ENCODE measurements around the gene NEUROD6. TPM values are rescaled to one million over a fixed set of nuclear protein-coding genes. Genes with fewer than 3 reads are reported as not detected.
A peak's percentile ranks its signal among the peaks of the same experiment; 100 is the strongest.

NEUROD6 gene
- polyA plus RNA-seq (2013, experiment 1 of 2; ENCODE audit: insufficient read length), result not detected
- polyA plus RNA-seq (2013, experiment 2 of 2; ENCODE audit: insufficient read length), result not detected

DNA sequence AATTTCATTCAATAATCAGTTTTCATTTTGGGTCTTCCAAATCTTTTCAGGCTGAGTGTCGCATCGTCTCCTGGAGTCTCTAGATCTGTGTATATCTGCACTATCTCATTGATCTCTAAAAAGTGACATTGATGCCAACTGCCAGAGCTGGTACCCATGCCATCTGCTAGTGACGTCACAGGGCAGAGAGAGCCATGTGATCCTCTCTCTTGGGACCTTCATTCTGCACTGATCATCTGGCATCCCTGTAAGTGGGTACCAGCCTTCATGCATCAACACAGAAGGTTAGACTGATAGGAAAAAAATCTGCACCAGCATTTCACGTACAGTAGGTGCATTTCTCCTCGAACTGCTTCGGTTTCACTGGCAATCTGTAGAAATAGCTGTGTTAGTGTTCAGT, at the start of gene NEUROD6:
NEUROD6 (minus strand) TSS at position 124 of the 400 bp plus-strand sequence. CDS start 1,458 bp downstream, outside the sequence.
- no peak for DNase-seq

DNA sequence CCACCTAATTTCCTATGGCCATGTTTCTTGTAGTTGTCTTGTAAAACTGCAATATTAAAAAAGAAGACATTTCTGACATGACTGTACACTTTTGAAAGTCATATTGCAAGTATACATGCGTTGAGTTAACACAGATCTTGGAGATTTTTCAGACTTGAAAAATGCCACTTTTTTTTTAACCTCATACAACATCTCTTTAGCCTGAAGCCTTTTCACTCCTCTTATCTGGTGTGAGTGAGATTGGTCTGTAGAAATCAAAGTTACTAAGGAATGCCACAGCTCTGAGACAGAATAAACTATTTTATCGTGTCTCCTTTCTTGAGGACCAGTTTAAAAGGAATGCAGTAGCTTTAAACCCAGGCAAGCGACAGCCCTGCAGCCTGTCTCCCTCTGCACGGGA, 43.9 kb upstream of the NEUROD6 start:
- no peak for DNase-seq

DNA sequence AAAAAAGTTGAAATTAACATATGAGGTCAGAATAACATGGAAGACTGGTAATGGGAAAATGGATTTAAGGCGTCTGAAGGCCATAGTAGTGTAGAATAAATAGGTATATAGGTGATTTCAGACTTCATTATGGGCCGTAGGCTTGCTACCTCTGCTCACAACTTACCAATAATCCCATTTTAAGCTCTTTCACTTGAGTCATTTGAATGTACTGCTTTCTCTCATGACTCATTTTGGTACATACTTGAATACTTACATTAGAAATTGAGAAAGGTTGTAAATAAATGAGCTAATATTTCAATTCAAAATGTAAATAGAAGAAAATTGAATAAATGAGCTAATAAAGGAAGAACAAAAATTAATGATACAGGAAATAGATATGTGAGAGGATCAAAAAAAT, 42.2 kb upstream of the NEUROD6 start:
- no peak for DNase-seq

DNA sequence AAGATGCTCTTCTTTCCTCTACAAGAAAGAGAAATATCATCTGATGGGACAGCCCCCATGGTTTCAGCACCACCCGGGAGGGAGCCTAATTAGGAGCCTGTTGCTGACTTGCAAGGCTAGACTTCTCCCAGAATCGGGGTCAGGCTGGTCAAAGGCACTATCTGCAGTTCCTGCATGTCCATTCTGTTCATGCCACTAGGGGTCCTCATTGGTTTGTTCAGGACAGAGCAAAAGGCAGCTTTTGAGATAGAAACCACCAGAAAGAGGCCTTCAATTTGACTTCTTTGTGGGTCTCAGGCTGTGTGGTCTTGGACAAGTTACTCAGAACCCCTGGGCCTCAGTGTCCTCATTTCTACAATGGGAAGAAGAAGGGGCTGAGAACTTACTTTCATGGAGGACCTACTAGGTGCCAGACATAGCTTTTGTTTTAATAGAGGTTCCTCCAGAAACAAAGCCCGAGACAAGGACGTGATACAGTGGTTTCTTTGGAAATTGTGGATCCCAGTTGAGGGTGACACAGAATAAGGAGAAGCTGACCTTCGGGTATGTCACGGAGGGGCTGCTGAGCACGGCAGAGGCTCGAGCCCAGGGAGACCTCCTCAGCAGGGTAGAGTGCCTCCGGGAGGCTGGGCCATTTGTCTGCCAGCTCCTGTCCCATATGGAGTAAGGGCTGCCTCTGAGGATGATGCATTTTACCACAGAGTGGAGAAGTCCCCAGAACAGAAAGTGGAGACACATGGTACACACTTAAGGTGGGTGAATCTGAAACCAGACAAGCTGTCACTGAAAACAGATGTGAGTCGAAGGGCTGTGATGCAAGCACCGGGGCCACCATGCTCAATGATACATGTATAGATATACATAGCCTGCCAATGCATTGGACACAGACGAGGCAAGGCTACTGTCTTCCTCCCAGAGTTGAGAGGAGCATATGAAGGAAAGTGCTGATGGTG, 33.1 kb upstream of the NEUROD6 start:
- DNase-seq, result peak; percentile 54

DNA sequence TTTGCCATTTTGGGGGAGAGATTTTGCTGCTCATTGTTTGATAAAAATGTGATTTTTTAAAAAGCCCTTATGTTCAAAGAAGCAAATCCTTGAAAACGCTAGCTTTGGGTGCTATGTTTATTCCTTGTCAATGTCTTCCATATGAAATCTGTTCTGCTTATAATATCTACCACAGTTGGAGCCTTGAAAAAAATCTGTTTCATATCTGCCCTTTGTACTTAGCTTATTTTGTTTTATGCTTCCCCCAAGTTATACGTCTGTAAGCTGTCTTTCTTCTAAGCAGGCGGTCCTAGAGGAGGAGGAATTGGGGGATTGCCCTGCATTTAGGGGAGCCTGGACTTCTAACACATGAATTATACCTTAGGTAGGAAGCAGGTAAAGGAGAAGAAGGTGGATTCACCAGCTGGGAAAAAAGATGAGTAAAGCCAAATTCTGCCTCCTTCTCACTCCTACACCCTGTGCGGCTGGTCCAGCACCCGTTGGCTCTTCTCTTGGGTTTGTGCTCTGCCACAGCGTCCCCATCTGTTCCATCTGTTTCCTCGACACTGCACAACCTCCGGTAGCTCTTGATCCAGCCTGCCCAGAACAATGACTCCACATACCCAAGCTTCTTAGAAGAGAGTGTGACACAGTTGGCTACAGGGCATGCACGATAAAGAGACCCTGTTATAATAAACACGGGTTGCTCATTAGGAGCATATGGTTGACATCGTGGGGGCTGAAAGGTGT, 31.9 kb upstream of the NEUROD6 start:
- DNase-seq, result no peak

DNA sequence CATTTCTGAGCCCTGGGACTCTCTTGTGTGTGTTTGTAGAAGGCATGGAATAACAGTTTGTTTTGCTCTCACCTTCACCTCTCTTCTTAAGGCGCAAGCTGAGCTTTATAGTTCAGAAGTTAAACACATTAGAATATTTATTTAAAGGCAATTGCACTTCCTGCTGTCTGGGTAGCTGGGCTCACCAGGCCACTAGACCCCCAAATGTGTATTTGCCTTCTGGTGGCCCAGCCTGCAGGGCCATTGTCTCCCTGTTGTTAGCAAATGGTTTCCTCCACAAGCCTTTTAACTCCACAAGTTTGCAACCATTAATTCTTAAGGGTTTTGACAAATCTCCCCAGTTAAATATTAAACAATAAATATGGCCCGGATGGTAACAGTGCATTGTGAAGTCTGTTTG, 31.1 kb upstream of the NEUROD6 start:
- DNase-seq, result no peak

DNA sequence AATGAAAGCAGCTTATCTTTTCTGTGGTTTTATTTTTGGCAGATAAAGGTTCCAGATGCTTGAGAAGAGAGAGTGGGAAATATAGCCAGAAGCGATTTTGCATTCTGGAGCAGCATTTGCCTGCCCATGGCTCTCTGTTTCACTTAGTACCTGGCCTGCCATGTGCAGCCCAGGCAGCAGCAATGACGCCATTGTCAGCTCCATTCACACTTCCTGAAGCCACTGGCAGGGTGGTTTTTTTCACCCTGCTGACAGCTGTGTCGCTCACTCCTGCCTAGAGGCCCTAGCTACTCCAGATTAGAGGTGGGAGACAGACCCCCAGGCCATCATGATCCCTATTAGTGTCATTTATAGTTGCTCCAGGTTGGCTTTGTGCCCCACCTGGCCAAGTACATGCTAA, 30.1 kb upstream of the NEUROD6 start:
- DNase-seq, result no peak

DNA sequence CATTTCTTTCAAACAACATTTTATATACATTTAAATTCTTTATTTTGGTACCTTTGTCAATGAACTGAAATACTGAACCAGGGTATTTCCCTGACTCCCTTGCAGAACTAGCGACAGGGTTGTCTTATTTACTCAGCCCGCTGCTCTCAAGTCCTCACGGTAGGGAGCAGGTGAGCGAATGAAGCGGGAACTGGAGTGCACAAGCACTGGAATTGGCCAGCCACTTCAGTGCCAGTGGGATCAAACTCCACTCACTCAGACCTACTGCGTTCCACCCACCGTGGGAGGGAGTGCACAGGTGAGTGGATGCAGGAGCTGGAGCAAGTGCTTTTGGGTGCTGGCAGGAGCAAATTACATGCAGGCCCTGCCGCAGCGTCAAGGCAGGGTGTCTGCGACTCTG, 28.1 kb upstream of the NEUROD6 start:
- DNase-seq, result no peak

DNA sequence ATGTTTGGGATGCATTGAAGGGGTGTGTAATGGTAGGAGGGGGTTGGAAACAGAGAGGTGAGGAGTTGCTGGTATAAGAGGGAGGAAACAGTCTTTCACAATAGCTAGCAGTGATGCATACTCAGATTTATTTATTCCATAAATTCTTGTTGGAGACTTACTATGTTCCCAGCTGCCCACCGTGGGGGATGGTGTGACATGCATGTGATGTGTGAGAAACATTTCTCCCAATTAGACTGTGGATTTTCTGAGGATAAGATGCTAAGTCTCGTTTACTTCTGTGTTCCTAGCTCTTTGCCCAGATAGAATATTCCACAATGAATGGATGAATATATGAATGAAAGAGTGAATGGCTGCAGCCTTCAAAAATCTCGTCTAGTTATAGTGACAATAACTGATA, 23.0 kb upstream of the NEUROD6 start:
- DNase-seq, result no peak

DNA sequence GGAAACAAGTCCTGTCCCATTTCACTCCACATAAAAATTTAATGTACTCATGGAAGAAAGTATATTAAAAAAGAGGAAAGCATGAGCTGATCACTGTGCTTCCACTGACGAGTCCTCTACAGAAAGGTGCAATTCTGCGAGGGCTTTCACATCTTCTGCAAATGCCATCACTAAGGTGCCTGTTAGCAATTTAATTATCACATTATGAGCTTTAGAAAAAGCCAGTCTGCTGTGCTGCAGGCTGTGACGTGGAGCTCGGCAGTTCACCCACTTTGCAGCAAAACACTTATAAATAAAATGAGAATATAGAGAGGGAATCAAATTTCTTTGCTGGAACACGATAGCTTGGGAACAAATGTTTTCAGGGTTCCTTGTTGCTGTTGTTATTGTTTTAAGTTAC, 22.5 kb upstream of the NEUROD6 start:
- no peak for DNase-seq

DNA sequence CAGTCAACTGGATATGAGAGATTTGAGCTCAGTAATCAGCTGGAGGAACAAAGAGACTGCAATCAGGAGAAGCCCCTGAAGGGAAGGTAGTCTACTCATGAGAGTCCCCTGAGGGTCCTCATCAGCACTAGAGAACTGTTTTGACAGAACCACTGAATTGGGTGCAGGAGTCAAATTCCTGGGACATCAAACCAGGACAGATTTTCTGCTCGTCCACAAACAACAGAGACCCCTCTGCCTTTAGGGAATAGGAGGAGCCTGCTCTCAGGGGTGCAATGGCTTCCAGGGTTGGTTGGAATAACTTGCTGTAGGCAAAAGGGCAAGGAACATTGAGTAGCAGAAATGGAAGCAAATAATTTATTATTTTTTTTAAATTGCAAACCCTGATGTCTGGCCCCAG, 21.9 kb upstream of the NEUROD6 start:
- no peak for DNase-seq

DNA sequence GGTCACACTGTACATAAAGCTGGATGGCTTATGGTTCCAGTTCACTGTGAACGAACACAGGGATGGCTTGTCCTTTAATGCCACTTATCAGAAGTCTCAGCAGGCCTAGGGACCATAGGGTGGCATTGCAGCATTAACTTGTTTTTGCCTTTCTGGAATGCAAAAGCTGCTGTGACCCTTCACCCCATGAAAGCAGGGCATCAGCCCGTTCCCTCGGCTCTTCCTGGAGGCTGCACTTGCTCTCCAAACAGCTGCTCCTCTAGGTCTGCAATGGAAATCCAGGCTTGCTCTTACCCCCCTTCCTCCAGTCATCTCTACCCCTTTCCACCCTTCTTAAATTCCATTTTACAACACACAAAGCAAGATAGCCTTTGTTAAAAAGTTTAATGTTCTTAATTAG, 17.9 kb upstream of the NEUROD6 start:
- DNase-seq, result no peak

DNA sequence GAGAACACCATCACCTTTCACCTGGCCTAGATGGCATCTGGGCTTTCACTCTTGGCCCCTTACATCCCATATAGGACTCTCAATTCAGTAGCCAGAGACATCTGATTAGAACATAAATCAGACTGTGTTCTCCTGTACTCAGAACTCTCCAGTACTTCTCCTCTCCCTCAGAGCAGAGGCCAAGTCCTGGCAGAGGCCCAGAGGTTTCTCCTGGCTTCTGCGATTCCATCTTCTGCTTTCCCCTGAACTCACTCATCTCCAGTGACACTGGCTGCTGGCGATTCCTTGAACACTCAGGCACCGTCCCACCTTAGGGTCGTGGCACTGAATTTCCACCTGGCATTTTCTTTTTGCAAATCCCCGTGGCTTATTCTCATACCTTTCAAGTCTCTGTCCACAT, 4.9 kb upstream of the NEUROD6 start:
- DNase-seq, result no peak

DNA sequence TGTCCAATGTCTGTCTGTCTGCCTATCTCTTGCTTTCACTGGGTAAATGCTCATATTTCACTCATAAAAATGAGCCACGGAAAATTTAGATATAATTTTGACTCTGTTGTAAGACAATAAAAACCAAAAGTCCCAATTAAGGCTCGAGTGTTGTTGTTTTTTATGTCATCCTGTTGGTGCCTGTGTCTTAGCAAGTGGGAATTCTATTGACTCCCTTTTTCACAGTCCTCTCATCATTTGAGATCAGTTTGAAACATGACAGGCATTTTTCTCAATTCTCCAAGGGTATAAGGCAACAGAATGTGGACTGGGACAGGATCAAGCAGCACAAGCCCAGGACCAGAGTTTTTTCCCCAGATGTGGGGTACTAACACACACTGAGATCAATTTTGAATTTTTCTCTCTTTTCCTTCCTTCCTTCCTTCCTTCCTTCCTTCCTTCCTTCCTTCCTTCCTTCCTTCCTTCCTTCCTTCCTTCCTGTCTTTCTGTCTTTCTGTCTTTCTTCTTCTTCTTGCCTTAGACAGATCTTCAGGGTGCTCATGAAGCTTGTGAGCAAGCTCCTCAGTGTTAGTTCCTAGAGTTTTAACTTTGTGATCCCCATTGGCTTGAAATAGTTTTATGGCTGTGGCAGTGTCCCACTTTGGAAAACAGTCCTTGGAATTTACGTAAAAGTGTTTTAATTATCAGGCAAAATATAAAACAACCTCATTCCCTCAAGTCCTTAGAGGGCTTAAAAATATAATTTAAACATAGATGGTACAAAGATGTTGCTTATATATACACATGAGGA, 3.2 kb upstream of the NEUROD6 start:
- no peak for DNase-seq

DNA sequence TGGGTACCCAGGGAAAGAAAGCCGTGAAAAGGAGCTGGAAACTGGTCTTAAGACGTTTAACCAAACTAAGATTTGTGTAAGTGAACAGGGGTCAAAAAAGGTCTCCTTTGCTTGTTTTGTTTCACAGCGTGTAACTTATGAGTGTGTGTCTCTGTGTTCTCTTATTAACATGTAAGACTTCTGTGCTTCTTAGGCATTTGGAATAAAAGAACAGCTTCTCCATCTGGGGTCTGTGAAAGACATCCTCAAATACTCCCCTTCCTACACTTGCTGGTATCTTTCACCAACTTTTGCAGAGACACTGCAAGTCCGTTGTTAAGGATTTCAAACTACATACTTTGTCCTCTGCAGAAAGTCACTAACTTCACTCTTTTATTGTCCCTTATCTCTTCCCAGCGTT, 615 bp upstream of the NEUROD6 start:
- DNase-seq, result no peak

DNA sequence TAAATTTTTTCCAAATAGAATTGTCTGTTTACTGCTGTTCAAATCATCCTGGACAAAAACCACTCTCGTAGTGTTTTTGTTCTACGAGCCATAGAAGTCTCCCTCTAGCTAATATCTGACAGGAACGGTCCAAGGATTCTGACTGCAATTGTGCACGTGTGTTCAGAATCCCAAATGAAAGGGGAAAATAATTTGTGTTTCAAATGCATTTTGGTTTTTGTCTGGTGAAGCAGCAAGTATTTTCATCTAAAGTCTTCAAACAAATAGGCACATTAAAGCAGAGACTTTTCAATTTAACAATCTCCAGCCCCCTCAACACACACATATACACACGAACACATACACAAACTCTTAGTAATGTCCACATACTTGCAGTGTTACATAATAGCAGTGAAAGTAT, 475 bp downstream of the NEUROD6 start:
- no peak for DNase-seq

DNA sequence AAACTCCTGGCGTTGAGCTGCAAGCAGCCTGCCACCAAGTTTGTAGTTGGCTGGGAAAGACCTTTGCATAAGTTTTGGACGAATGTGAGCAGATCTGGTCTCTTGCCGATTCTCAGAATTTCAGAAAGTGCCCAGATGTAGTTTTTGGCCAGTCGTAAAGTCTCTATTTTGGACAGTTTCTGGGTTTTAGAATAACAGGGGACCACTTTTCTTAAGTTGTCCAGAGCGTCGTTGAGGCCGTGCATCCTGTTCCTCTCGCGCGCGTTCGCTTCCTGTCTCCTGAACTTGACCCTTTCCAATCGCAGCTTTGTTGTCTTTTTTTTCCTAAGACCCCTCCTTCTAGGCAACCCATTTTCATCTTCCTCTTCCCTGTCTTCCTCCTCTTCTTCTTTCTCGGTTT, 1.8 kb downstream of the NEUROD6 start:
- no peak for DNase-seq

DNA sequence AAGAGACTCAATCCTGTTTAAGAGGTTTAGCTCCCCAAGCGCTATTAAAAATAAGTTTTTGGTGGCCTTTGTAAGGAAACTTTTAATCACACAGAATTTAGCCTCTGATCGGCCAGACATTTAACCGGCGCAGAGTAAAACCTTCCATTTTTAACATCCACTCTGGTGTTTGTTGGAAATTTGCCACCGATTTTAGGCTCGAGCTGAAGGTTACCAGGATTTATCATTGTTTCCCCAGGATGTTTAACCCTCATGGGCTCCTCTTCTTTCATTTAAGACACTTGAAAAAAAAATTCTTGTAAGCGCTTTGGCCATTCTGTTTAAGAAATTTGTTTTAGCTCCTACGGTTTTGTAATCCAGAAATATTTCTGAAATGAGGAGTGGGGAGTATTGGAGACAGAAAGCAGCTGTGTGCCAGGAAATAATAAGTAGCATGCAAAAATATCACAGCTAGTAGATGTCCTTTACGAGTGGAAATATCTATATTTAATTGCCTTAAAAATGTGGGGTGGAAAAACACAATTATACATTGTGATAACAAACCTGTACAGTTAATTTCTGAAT, 3.4 kb downstream of the NEUROD6 start:
- no peak for DNase-seq

DNA sequence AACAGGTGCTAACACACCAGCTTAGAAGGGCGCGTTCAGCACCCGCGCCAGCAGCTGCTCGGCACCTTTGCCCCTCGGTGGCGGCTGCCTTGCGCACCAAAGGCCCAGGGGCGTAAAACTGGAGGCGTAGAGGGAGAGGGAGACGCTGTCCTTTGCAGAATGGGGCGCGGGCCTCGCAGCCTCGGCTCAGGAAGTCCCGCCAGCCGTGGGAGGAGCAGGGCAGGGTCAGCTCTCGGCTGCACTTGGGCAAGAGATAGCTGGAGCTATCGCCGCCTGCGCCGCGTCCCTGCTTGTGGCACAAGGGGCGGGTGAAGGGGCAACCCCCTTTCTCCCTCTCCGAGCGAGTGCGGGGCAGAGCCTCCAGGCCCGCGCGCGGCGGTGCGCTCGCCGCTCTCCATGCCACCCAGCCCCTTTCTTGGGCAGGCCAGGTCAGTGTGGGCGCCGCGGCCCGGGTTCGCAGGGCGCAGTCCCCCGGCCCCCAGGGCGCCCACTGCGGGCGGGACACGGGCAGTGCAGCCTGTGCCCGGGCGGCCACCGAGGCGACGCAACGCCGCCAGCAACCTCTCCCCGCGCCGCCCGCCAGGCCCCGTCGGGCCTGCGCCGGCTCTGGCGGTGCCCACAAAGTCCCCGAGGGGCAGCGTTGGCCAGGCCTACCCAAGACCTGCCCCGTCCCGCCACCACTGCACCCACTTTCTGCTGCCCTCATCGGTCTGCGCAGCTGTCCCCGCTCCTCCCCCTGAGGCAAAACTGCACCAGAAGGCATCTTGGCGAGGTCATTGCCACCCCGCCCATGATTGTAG, 4.1 kb downstream of the NEUROD6 start:
- DNase-seq, result no peak

DNA sequence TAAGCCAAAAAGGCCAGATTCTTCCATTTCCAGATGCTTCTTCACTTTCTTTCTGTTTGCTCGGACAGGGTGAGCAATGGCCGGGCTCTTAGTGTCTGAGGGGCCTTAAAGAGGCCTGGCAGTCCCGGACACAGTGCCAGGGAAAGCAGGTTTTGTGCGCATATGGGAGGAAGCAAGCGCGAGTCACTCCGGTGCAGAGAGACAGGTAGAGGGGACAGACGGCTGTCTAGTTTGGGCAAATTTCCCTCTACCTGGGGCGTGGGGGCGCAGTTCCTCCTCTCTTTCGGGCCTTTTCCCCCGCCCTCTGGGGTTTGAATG, 4.7 kb downstream of the NEUROD6 start:
- DNase-seq, result no peak

DNA sequence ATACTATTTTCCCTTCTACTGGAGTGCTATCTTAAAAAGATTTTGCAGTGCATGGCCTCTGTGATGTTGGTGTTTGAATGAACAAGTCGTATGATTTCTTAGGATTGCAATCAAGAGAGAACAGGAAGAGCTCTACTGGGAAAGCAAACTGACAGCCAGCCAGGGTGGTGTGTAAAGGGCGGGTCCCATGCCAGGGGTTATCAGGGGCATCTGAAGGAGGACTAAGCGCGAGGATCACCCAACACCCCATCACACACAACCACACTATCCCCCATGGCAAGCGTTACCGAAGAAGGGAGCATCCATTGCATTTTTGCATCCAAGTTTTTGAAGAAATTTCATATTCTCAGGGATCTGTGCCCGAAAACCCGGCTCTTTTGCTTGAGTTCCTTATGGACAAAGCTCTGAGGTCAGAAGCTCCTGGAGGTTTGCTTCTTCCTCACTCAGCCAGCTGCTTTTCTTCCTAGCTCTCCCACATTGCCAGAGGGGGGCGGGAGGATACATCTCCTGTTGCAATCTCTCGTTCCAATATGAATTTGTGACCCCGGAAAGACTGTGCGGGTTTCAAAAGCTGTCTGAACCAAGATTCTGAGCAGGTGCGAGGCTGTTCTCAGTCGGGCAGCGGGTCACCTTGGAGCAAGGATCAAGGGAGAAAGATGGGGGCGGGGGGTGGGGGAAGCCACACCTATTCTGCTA, 5.2 kb downstream of the NEUROD6 start:
- DNase-seq, result no peak

Measured in fibroblast of skin of back (primary cell).